HG03175 (cell line): ENCODE data around the gene NPFF.
"Not testable (repeated sequence)": the region's sequence is repeated elsewhere in the genome, so short reads cannot be mapped to it uniquely, and the experiment has no call there.

Experiments used
- ATAC-seq: cut with Tn5 transposase; IDR thresholded peaks from one replicate; pipeline ENCODE4 v1.9.1; 2021; ENCODE audit warnings: mild to moderate bottlenecking, moderate library complexity; ENCODE audit not compliant: unreplicated experiment

NPFF gene

GRCh38 chr12:53497461-53497860, 9.8 kb downstream of the NPFF start:
- ATAC-seq, result no peak

- no peak for ATAC-seq
Observed at GRCh38 chr12:53496752-53497032, 10.6 kb downstream of the NPFF start.

- ATAC-seq, result no peak
Observed at GRCh38 chr12:53495903-53496751, 11.2 kb downstream of the NPFF start.

- no peak for ATAC-seq
Observed at GRCh38 chr12:53493610-53494391, 13.5 kb downstream of the NPFF start.

- ATAC-seq, result peak; percentile 96
Observed at GRCh38 chr12:53492830-53493609, 14.3 kb downstream of the NPFF start.

- ATAC-seq, result no peak
Observed at GRCh38 chr12:53492188-53492587, 15.1 kb downstream of the NPFF start.

GRCh38 chr12:53489242-53489864, 17.9 kb downstream of the NPFF start:
- ATAC-seq, result no peak

- no peak for ATAC-seq
Observed at GRCh38 chr12:53486736-53487487, 20.4 kb downstream of the NPFF start.

- no peak for ATAC-seq
Observed at GRCh38 chr12:53485955-53486735, 21.1 kb downstream of the NPFF start.

GRCh38 chr12:53484686-53485575, 22.4 kb downstream of the NPFF start:
- no peak for ATAC-seq

GRCh38 chr12:53483979-53484377, 23.3 kb downstream of the NPFF start:
- ATAC-seq, result no peak

- no peak for ATAC-seq
Observed at GRCh38 chr12:53483225-53483978, 23.9 kb downstream of the NPFF start.

- ATAC-seq, result no peak
Observed at GRCh38 chr12:53482626-53483168, 24.6 kb downstream of the NPFF start.

GRCh38 chr12:53481939-53482586, 25.2 kb downstream of the NPFF start:
- no peak for ATAC-seq

GRCh38 chr12:53481458-53481857, 25.8 kb downstream of the NPFF start:
- not testable (repeated sequence) for ATAC-seq

- no peak for ATAC-seq
Observed at GRCh38 chr12:53480491-53481442, 26.5 kb downstream of the NPFF start.
